ENCODE data around the gene DBF4.
"Not testable (repeated sequence)": the region's sequence is repeated elsewhere in the genome, so short reads cannot be mapped to it uniquely, and the experiment has no call there.

DBF4 gene

GRCh38 chr7:87882151-87882937 lies 6.1 kb downstream of the DBF4 start:
- no peak for DNase-seq (ENCODE audit: low read depth in 2 of 2, low spot score in 1 of 2)

- DNase-seq (ENCODE audit: low read depth in 2 of 2, low spot score in 1 of 2) = no peak
These were observed 8.7 kb downstream of the DBF4 start for GRCh38 chr7:87885018-87885417.

GRCh38 chr7:87886875-87887274 lies 10.6 kb downstream of the DBF4 start:
- no peak for DNase-seq (ENCODE audit: low read depth in 2 of 2, low spot score in 1 of 2)

- no peak for DNase-seq (ENCODE audit: low read depth in 2 of 2, low spot score in 1 of 2)
These were observed 19.1 kb downstream of the DBF4 start for GRCh38 chr7:87895363-87895762.

- no peak for DNase-seq (ENCODE audit: low read depth in 2 of 2, low spot score in 1 of 2)
These were observed 23.0 kb downstream of the DBF4 start for GRCh38 chr7:87899255-87899654.

- DNase-seq (ENCODE audit: low read depth in 2 of 2, low spot score in 1 of 2) = not testable (repeated sequence)
These were observed 31.0 kb downstream of the DBF4 start for GRCh38 chr7:87907136-87907906.

GRCh38 chr7:87908814-87909213 lies 32.5 kb downstream of the DBF4 start:
- not testable (repeated sequence) for DNase-seq (ENCODE audit: low read depth in 2 of 2, low spot score in 1 of 2)

GRCh38 chr7:87912121-87912520 lies 35.8 kb downstream of the DBF4 start:
- no peak for DNase-seq (ENCODE audit: low read depth in 2 of 2, low spot score in 1 of 2)

- no peak for DNase-seq (ENCODE audit: low read depth in 2 of 2, low spot score in 1 of 2)
These were observed 42.4 kb downstream of the DBF4 start for GRCh38 chr7:87918740-87919139.

- no peak for DNase-seq (ENCODE audit: low read depth in 2 of 2, low spot score in 1 of 2)
These were observed 43.6 kb downstream of the DBF4 start for GRCh38 chr7:87919875-87920274.

- DNase-seq (ENCODE audit: low read depth in 2 of 2, low spot score in 1 of 2) = no peak
These were observed 44.3 kb downstream of the DBF4 start for GRCh38 chr7:87920578-87920977.

- not testable (repeated sequence) for DNase-seq (ENCODE audit: low read depth in 2 of 2, low spot score in 1 of 2)
These were observed 46.6 kb downstream of the DBF4 start for GRCh38 chr7:87922759-87923395.

- no peak for DNase-seq (ENCODE audit: low read depth in 2 of 2, low spot score in 1 of 2)
These were observed 50.5 kb downstream of the DBF4 start for GRCh38 chr7:87926581-87927461.

GRCh38 chr7:87933605-87933952 lies 57.3 kb downstream of the DBF4 start:
- no peak for DNase-seq (ENCODE audit: low read depth in 2 of 2, low spot score in 1 of 2)

GRCh38 chr7:87933953-87934698 lies 57.8 kb downstream of the DBF4 start, which contains the start of gene ADAM22:
Gene ADAM22, plus strand, starts transcription at chr7:87934251. Its CDS starts 215 bp downstream, at chr7:87934466.
- DNase-seq (ENCODE audit: low read depth in 2 of 2, low spot score in 1 of 2) = peak; percentile 56 to 77

- no peak for DNase-seq (ENCODE audit: low read depth in 2 of 2, low spot score in 1 of 2)
These were observed 58.5 kb downstream of the DBF4 start for GRCh38 chr7:87934699-87935383.

GRCh38 chr7:87935384-87935706 lies 59.1 kb downstream of the DBF4 start:
- DNase-seq (ENCODE audit: low read depth in 2 of 2, low spot score in 1 of 2) = no peak

GRCh38 chr7:87941138-87941537 lies 64.8 kb downstream of the DBF4 start:
- no peak for DNase-seq (ENCODE audit: low read depth in 2 of 2, low spot score in 1 of 2)

GRCh38 chr7:87944547-87944946 lies 68.3 kb downstream of the DBF4 start:
- DNase-seq (ENCODE audit: low read depth in 2 of 2, low spot score in 1 of 2) = no peak

- DNase-seq (ENCODE audit: low read depth in 2 of 2, low spot score in 1 of 2) = not testable (repeated sequence)
These were observed 69.6 kb downstream of the DBF4 start for GRCh38 chr7:87945926-87946325.

Measured in stimulated activated CD8-positive, alpha-beta memory T cell treated with anti-CD3 and anti-CD28 coated beads, Interleukin-4, amount 100 ng/mL, for 4 hours (primary cell).